BLaER1 treated with 17β-estradiol and CSF1 and Interleukin-3, amounts not matched to agents 10 nM and 100 nM (cell line): ENCODE measurements around the gene RBPJL.

Source experiments
- H3K27ac ChIP-seq, 11 experiments: shearing (Covaris generic); formaldehyde crosslinking; 2 replicates each; pipeline ENCODE4 v1.8.1; 2022
- H3K27me3 ChIP-seq, 11 experiments: shearing (Covaris generic); formaldehyde crosslinking; 2 replicates each; pipeline ENCODE4 v1.8.1; 2022
- H3K36me3 ChIP-seq, 11 experiments: shearing (Covaris generic); formaldehyde crosslinking; 2 replicates each; pipeline ENCODE4 v1.8.1; 2022
- H3K4me1 ChIP-seq, 10 experiments: shearing (Covaris generic); formaldehyde crosslinking; 2 replicates each; pipeline ENCODE4 v1.8.1; 2022
- H3K4me2 ChIP-seq, 11 experiments: shearing (Covaris generic); formaldehyde crosslinking; 2 replicates each; pipeline ENCODE4 v1.8.1; 2022
- H3K4me3 ChIP-seq, 10 experiments: shearing (Covaris generic); formaldehyde crosslinking; 2 replicates each; pipeline ENCODE4 v1.8.1; 2022
- H3K9ac ChIP-seq, 11 experiments: shearing (Covaris generic); formaldehyde crosslinking; 2 replicates each; pipeline ENCODE4 v1.8.1; 2022
- H3K9me3 ChIP-seq, 11 experiments: shearing (Covaris generic); formaldehyde crosslinking; replicated peaks in 1 of 11; 2 replicates each; pipeline ENCODE4 v1.8.1; 2022
- H4K20me1 ChIP-seq, 11 experiments: shearing (Covaris generic); formaldehyde crosslinking; 2 replicates each; pipeline ENCODE4 v1.8.1; 2022
- Cebpa-rat ChIP-seq, 11 experiments: shearing (Covaris generic); IDR thresholded peaks; 2 replicates each; pipeline ENCODE4 v1.8.1; 2022

RBPJL gene

DNA sequence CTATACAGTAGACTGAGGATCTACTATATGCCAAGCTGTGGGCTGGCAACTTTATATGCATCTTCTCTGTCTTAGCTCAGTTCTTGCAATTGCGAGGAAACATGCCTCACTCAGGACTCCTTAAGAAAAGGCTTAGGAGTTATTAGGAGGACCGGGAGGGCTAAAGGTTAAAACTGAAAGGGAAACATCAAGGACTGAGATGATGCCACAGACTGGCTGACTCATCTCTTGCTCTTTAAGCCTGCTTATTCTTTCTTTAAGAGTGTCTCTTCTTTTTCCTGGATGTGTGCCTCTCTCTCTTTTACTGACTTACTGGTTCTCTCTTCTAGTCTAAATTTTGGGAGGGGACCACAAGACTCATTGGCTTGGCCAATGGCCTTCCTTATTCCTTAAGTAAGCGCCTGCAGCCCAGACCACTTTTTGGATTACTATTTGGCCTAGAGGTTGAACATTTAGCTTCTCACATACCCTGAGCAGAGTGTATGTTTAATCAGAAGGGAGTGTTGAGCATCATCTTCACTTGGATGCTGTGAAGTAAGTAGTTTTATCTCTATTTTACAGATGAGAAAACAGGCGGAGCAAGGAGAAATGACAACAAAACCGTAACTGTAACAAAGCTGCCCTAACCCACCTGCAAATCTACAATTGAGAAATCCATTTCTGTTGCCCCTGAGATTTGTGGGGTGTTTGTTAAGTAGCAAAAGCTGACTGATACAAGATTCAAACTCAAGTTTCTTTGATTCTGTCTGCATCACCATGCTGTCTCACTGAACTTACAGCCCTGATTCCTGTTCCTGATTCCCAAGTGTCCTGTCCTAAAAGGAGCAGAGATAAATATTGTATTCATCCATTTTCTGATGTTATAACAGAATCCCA lies 48.8 kb downstream of the RBPJL start:
- no peaks in the 10 kb centered on the region for H3K27me3 ChIP-seq
- H3K9ac ChIP-seq, result no peak overlapping the region
- TF ChIP-seq Cebpa-rat (IDR thresholded peaks at IDR 0.05), result no peak
- no peaks in the 10 kb centered on the region for H4K20me1 ChIP-seq
- H3K36me3 ChIP-seq, result no peaks in the 10 kb centered on the region
- H3K27ac ChIP-seq, result peak overlapping the region in 1 of 11 experiments; percentile 40; a peak in 1 of 22 replicates
- peak overlapping the region in 7 of 11 experiments; percentile 6 to 60 (median 44); a peak in 13 of 22 replicates for H3K4me2 ChIP-seq
- no peak overlapping the region for H3K4me3 ChIP-seq
- peaks cover 12 to 48% (median 34%) of the 10 kb centered on the region in 10 experiments; a peak in 19 of 20 replicates for H3K4me1 ChIP-seq
- no peaks in the 10 kb centered on the region for H3K9me3 ChIP-seq

DNA sequence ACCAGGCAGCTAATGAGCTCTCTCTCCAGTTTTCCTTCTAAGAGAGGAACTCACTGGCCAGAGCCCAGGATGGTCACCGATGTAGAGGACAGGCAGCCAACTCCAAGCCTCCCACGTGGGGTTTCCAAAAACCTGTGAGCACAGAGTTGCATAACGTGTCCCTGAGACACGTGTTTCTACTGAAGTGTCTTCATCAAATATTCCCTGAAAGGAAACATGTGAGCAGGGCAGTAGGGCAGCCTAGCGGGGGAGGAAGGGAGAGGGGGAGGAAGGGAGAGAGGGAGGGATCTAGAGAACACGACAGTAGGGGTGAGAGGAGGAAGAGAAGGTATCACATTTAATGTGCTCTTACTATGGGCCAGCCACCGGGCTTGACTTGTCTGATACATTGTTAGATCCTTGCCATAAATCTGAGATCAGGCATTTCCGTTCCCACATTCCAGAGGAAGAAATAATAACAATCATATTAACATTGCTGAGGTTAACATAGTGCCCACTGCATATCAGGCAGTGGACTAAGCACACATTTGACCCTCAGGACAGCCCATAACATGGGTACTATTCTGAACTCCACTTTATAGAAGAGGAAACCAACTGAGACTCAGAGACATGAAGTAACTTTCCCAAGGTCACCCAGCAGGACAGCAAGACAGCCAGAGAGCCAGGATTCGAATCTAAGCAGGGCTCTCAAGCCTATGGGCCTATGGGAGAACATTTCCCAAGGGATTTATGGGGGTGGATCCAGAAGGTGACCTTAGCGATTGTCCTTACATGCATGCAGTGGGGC lies 51.8 kb downstream of the RBPJL start:
- Histone ChIP-seq H3K4me2 (peak overlapping the region; percentile 9 to 96 (median 46); a peak in 21 of 22 replicates), H3K4me1 (peaks cover 34 to 71% (median 58%) of the 10 kb centered on the region in 10 experiments), H3K36me3 (no peaks in the 10 kb centered on the region), H3K9me3 (no peaks in the 10 kb centered on the region), H3K27me3 (no peaks in the 10 kb centered on the region), H3K4me3 (no peak overlapping the region), H4K20me1 (peaks cover 0 to 2% (median 0%) of the 10 kb centered on the region in 11 experiments; a peak in 5 of 22 replicates), H3K9ac (0 out of 22 replicates have a peak overlapping the region, but pooled peaks of 1 of the 11 experiments have one; percentile 1), H3K27ac (peak overlapping the region in 1 of 11 experiments; percentile 8; a peak in 1 of 22 replicates)
- TF ChIP-seq Cebpa-rat (IDR thresholded peaks at IDR 0.05), result no peak

DNA sequence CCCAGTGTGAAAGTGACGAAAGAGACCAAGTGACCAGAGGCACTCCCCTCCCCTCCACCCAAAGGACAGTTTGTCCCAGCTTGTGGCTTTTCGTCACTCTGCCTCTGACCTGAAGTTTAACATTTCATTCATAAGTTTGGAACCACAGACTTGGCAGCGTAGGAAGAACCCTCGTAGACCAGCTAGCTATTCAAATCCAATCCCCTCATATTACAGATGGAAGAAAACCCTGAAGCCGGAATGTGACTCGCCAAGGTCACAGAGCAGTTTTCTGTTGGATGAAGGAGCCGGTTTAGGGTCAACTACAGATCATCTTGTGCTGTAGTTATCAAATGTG lies 52.4 kb downstream of the RBPJL start:
- H3K9ac ChIP-seq, result no peak overlapping the region
- peak overlapping the region in 1 of 11 experiments; percentile 8; a peak in 1 of 22 replicates for H3K27ac ChIP-seq
- H3K4me3 ChIP-seq, result no peak overlapping the region
- no peak for TF ChIP-seq Cebpa-rat (IDR thresholded peaks at IDR 0.05)
- H3K4me2 ChIP-seq, result peak overlapping the region; percentile 9 to 96 (median 46); a peak in 18 of 22 replicates
- H3K4me1 ChIP-seq, result peaks cover 40 to 77% (median 64%) of the 10 kb centered on the region in 10 experiments
- no peaks in the 10 kb centered on the region for H3K36me3 ChIP-seq
- peaks cover 0 to 7% (median 0%) of the 10 kb centered on the region in 11 experiments; a peak in 5 of 22 replicates for H4K20me1 ChIP-seq
- H3K9me3 ChIP-seq, result no peaks in the 10 kb centered on the region
- no peaks in the 10 kb centered on the region for H3K27me3 ChIP-seq

DNA sequence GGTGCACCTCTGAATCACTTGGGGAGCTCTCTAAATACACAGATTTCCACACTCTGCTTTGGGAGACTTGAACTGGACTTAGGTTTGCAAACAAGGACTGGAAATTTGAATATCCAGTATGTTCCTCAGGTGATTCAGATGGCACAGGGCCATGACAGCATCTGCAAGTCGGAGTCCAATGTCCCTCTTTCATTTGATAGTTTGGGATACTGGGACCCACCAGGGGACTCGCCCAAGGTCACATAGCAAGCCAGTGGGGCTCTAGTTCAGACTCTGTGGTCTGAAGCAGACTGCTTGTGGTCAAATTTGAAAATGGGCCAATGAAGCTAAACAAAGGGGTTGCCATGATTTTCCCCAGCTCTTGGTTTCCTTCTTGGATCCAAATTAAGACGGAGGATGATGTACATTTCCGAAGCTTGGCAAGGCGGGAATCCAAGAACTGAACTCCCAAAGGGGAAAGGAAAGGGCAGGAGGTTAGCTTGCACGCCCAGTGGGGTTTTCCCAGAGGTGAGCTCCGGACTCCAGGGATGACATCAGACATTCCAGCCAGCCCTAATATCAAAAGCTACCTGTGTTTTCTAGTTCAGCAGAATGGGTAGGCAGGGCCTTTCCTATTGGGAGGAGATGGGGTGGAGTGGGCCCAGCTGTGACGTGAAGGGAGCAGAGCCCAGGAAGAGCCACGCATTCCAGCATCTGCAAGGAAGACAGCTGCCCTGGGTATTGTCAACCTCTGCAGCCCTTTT lies 52.9 kb downstream of the RBPJL start:
- H3K9me3 ChIP-seq, result no peaks in the 10 kb centered on the region
- no peaks in the 10 kb centered on the region for H3K27me3 ChIP-seq
- H3K9ac ChIP-seq, result no peak overlapping the region
- peaks cover 45 to 82% (median 69%) of the 10 kb centered on the region in 10 experiments for H3K4me1 ChIP-seq
- H4K20me1 ChIP-seq, result peaks cover 0 to 11% (median 0%) of the 10 kb centered on the region in 11 experiments; a peak in 6 of 22 replicates
- no peak overlapping the region for H3K4me3 ChIP-seq
- H3K4me2 ChIP-seq, result peak overlapping the region in 6 of 11 experiments; percentile 10 to 96 (median 88); a peak in 12 of 22 replicates
- no peak for TF ChIP-seq Cebpa-rat (IDR thresholded peaks at IDR 0.05)
- no peak overlapping the region for H3K27ac ChIP-seq
- no peaks in the 10 kb centered on the region for H3K36me3 ChIP-seq

DNA sequence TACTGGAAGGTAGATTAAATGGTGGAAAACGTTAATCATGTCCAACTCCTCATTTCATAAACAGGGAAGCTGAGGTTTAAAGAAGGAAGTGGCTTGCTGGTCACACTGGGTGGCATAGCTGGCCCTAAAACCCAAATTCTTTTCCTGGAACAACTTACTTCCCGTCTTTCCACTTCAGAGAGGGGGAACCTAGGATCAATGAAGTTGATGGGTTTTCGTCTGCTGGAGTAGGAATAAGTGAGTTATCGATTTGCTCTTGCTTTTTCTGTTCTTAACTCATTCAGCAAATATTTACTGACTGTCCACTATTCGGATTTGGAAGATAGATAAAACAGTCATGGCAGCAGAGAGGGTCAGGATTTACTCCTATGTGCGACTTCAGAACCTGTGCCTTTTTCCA lies 55.2 kb downstream of the RBPJL start:
- H4K20me1 ChIP-seq, result peaks cover 0 to 33% (median 4%) of the 10 kb centered on the region in 11 experiments; a peak in 9 of 22 replicates
- H3K4me2 ChIP-seq, result peak overlapping the region; percentile 63 to 96 (median 91)
- H3K9ac ChIP-seq, result peak overlapping the region in 7 of 11 experiments; percentile 0 to 90 (median 21); a peak in 8 of 22 replicates
- H3K36me3 ChIP-seq, result peaks cover 14 to 21% (median 20%) of the 10 kb centered on the region in 11 experiments
- no peaks in the 10 kb centered on the region for H3K9me3 ChIP-seq
- peaks cover 65 to 91% (median 85%) of the 10 kb centered on the region in 10 experiments for H3K4me1 ChIP-seq
- no peak for TF ChIP-seq Cebpa-rat (IDR thresholded peaks at IDR 0.05)
- H3K27ac ChIP-seq, result peak overlapping the region in 10 of 11 experiments; percentile 12 to 99 (median 90); a peak in 17 of 22 replicates
- H3K27me3 ChIP-seq, result no peaks in the 10 kb centered on the region
- H3K4me3 ChIP-seq, result peak overlapping the region in 5 of 10 experiments; percentile 5 to 84 (median 67); a peak in 7 of 20 replicates

DNA sequence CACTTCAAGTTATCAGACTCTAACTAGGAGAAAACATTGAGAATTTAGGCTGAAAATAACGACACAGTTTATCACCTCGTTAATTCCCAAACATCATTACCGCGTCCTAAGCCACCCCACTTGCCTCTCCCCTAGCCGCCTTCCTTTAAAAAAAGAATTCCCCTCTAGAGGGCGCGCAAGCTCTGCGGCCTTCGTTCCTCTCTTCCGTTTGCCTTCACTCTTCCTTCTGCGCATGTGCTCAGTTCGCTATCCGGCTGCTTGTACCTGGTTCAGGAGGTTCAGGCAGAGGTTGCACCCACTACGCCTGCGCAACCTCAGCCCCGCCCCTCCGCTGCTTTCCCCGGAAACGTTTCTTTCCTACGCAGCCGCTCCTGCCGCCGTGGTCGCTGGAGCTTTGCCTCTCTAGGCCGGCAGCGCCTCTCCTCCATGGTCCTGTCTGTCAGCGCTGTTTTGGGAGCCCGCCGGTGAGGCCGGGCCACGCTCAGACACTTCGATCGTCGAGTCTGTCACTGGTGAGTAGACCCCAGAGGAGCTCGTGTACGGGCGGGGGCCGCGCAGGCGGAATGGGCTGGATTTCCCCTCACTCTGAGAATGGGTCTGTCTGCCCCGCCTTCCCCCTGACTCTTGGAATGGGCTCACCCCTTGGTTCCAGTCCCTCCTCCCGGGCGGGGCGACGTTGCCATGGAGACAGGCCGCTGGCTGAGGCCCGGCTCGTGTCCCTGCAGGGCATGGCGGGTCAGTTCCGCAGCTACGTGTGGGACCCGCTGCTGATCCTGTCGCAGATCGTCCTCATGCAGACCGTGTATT lies 56.4 kb downstream of the RBPJL start, which contains the start of gene SYS1:
Gene SYS1 (plus strand): TSS at position 353 of the 807 bp plus-strand sequence. CDS start 376 bp downstream, at position 729.
- Histone ChIP-seq H3K4me2 (peak within 1 kb of the TSS; percentile 85 to 99 (median 95)), H3K4me3 (peak within 1 kb of the TSS; percentile 67 to 84 (median 74)), H3K9me3 (no peaks in the 10 kb centered on the region), H3K36me3 (peaks cover 20 to 29% (median 27%) of the 10 kb centered on the region in 11 experiments), H3K9ac (peak within 1 kb of the TSS; percentile 85 to 95 (median 90)), H4K20me1 (peaks cover 4 to 45% (median 13%) of the 10 kb centered on the region in 11 experiments; a peak in 16 of 22 replicates), H3K4me1 (peaks cover 76 to 94% (median 91%) of the 10 kb centered on the region in 10 experiments), H3K27me3 (no peaks in the 10 kb centered on the region), H3K27ac (peak within 1 kb of the TSS; percentile 85 to 99 (median 91))
- no peak for TF ChIP-seq Cebpa-rat (IDR thresholded peaks at IDR 0.05)

DNA sequence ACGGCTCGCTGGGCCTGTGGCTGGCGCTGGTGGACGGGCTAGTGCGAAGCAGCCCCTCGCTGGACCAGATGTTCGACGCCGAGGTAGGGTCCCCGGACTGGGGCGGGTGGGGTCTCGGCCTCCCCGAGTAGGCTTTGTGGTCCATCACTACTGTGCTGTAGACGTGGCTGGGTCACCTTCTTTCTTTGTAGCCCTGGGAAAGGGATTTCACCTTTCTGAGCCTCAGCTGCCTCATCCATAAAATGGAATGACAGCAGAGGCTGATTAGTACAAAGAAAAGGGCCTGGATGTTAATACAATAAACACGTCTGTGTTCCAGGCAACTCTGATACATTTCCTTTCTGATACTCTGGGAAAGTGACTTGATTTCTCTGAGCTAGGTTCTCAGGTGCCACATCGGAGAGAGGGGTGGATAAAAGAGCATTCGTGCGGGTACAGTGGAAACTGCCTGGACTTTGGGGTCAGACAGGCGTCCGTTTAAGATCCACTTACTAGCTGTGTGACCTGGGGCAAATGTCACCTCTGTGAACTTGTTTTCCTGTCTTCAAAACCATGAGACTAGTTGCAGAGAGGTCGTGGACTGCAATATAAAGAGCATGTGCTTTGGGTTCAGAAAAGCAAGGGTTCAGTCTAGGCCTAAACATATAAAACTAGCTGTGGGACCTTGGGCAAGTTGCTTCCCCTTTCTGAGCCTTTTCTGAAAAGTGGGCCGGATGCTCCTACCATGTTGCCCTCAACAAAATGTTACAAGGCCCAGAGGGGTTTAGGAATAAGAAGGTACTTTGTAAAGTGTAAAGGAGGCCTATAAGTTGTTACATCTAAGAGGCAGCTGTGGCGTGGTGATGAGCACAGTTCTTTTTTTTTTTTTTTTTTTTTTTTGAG lies 57.2 kb downstream of the RBPJL start:
- peak overlapping the region; percentile 85 to 95 (median 90) for H3K9ac ChIP-seq
- H3K4me3 ChIP-seq, result peak overlapping the region; percentile 67 to 84 (median 74)
- peaks cover 20 to 29% (median 27%) of the 10 kb centered on the region in 11 experiments for H3K36me3 ChIP-seq
- H3K4me2 ChIP-seq, result peak overlapping the region; percentile 84 to 99 (median 94)
- peaks cover 4 to 54% (median 14%) of the 10 kb centered on the region in 11 experiments; a peak in 16 of 22 replicates for H4K20me1 ChIP-seq
- no peak for TF ChIP-seq Cebpa-rat (IDR thresholded peaks at IDR 0.05)
- peaks cover 73 to 93% (median 89%) of the 10 kb centered on the region in 10 experiments for H3K4me1 ChIP-seq
- no peaks in the 10 kb centered on the region for H3K27me3 ChIP-seq
- H3K9me3 ChIP-seq, result no peaks in the 10 kb centered on the region
- peak overlapping the region in 10 of 11 experiments; percentile 85 to 99 (median 92); a peak in 20 of 22 replicates for H3K27ac ChIP-seq
